Nucleus accumbens (tissue), 56 donors: ENCODE results near the gene DGKD.
"Not testable (repeated sequence)": the region's sequence is repeated elsewhere in the genome, so short reads cannot be mapped to it uniquely, and the experiment has no call there.

Source experiments
- DNase-seq, 56 donors: peaks; one replicate each; lab custom pipeline; 2025; lab: John Stamatoyannopoulos, UW

Gene DGKD

DNA sequence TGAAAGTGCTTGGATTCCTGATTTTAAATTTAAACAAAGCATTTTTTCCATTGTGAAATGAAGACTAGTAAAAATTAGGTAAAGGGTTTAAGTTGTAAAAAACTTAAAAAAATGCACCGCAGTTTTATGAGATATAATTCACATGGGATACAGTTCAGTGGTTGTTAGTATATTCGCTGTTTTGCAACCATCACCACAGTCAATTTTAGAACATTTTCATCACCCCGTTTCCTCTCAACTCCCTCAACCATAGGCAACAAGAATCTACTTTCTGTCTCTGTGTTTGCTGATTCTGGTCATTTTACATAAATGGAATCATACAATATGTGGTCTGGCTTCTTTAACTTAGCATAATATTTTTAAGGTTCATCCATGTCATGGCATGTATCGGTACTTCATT, 4.0 kb downstream of the DGKD start:
- DNase-seq = no peak

DNA sequence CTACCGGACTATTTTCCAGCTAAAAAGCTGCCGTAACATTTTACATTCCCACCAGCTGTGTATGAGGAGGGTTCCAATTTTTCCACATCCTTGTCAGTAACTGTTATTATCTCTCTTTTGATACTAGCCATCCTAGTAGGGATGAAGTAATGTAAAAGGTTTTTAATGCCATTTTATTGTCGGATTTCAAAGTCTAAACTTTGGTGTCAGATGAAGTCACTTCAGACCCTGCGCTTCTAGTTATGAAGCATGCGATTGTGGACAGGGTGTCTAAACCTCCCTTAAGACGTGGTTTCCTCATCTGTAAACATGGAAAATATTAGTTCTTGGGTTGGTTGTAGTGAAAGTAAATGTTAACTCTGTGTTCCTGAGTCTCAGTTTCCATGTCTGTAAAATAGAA, 4.7 kb downstream of the DGKD start:
- no peak for DNase-seq

DNA sequence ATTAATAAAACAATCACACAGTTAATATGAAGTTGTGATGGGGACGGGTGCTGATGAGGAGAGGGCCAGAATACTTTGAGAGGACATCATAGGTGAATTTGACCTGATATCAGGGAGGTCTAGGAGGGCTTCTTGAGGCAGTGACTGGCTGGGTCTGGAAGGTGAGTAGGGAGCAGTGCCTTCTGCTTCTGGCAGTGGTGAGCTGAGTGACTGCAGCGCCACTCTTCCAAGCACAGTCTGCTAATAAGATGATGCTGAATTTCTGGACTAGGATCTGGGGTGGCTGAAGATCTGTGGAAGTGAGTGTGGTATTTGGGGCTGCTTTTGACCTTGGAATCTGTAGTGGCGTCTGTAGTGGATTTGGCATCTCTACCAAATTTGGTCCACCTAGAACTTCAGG, 5.5 kb downstream of the DGKD start:
- DNase-seq = no peak

DNA sequence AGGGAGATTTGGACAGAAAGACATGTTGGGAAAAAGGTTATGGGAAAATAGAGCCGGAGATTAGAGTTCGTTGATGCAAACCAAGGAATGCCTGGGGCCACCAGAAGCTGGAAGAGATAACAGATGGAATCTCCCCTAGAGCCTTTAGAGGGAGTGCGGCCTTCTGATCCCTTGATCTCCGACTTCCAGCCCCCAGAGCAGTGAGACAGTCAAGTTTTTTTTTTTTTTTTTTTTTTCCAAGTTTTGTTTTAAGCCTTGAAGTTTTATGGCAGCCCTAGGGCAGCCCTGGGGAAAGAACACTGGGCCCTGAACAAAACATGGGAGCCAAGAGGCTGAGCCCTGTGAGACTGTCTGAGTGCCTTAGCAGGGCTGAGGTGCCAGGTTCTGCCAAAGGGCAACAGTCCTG, 6.5 kb downstream of the DGKD start:
- DNase-seq = no peak

DNA sequence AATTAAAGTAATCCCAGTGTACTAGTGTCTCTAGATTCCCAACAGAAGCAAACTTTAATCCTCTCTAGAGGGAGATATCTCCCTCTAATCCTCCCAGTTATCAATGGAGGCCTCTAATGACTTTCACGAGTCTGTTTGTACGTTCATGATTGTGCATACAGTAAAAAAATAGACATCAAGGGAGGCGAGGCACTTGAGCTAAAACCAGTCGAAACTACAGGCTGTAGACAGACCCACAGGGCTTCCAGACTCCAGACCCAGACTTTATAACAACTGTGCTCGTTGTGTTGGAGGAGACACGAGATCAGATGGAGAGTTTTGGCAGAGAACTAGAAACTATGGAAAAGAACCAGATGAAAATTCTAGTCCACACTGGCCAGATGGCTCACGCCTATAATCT, 7.0 kb downstream of the DGKD start:
- no peak for DNase-seq

DNA sequence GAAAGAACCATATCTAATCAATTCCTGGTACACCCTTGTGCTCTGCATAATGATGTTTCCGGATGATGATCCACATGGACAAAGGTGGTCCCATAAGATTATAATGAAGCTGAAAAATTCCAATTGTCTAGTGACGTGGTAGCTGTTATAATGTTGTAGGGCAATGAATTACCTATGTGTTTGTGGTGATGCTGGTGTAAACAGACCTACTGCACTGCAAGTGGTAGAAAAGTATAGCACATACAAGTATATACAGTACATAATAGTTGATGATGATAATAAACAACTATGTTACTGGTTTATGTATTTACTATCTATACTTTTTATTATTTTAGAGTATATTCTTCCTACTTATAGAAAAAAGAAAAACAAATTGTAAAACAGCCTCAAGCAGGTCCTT, 8.4 kb downstream of the DGKD start:
- DNase-seq = no peak

DNA sequence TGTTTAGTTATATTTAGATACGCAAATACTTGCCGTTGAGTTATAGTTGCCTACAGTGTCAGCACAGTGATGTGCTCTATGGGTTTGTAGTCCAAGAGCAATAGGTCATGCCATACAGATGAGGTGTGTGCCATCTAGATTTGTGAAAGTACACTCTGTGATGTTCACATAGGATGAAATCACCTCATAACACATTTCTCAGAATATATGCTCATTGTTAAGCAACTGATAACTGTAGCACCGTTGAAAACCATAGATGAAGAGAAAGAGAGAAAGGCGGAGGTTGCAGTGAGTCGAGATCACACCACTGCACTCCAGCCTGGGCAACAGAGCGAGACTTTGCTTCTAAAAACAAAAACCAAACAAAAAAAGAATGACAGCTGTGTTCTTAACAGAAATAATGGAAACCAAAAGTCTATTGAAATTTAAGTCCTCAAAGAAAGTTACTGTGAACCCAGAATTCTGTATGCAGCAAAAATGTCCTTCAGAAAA, 9.5 kb downstream of the DGKD start:
- DNase-seq = no peak

DNA sequence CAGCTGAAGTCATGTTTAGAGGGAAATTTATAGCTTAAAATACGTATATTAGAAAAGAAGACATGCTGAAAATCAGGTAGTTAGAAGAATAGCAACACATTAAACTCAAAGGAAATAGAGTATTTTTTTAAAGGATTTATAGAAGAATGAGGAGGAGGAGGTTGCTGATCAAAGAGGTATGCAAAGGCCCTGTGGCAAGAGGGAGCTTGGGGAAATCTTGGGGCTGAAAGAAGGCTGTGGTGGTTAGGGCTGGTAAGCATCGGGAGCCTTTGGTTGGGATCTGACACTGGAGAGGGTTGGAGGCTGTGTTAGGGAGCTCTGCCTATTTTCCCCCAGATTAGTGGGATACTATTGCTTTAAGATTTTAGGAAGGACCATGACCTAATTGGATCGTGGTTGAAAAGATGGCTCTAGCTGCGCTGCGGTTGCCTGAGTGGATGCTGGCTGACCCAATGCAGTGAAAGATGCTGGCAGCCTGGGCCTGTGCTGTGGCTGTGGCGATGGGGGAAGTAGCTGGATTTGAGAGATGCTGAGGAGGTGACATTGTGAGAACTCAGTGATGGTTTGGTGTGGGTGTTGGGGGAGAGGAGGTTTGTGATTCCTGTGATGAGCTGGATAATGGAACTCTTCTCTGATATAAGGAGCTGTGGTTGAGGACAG, 11.7 kb downstream of the DGKD start:
- peak in 4 of 56 donors; percentile 23 to 39 (median 32) for DNase-seq

DNA sequence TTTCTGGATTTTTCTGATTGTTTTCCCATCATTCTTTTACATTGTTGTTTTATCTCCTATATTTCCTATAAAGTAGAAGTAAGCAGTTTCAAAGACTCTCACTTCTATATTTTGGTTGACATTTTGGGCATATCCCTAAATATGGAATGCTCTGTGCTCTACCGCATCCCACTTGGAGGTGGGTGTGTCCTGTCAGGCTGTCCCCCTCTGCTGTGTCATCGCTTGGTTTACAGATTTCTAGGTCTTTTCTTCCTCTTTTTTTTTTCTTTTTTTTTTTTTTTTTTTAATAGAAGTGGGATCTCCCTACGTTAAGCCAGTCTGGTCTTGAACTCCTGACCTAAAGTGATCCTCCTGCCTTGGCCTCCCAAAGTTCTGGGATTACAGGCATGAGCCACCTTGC, 13.3 kb downstream of the DGKD start:
- no peak for DNase-seq

DNA sequence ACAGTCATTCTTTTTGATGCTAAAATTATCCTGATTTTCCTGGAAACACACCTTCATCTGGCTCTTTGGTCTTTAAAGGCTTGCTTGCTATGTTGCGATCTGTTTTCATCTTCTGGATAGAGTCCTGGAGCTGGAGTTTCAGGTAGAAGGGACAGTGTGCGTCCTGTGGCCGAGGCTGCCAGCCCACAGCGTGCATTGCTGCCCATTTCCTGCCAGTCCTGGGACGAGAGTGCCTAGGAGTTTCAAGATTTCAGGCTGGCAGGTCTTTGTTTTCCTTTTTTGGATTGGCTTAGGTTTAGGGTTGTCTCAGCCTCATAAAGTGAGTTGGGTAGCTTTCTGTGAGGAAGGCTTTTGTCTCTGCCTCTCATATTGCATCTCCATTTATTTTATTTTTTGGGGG, 14.5 kb downstream of the DGKD start:
- DNase-seq = no peak

DNA sequence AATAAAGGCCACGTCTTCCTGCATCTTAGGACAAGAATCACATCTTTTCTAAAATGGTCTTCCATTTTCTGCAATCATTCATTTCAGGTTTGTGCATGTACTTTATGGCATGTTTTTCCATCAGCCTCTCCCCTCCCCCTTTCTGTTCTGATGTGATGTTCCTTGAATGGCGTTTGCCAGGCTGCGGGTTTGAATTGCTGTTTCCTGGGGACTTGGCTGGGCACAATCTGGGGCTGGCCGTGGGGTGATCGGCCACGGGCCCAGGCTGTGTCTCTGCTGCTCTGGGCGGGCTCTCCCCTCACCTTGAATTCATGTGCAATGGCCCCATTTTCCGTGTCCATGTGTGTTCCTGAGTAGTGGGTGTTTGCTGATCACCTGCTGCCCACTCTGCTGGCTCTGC, 15.2 kb downstream of the DGKD start:
- no peak for DNase-seq

DNA sequence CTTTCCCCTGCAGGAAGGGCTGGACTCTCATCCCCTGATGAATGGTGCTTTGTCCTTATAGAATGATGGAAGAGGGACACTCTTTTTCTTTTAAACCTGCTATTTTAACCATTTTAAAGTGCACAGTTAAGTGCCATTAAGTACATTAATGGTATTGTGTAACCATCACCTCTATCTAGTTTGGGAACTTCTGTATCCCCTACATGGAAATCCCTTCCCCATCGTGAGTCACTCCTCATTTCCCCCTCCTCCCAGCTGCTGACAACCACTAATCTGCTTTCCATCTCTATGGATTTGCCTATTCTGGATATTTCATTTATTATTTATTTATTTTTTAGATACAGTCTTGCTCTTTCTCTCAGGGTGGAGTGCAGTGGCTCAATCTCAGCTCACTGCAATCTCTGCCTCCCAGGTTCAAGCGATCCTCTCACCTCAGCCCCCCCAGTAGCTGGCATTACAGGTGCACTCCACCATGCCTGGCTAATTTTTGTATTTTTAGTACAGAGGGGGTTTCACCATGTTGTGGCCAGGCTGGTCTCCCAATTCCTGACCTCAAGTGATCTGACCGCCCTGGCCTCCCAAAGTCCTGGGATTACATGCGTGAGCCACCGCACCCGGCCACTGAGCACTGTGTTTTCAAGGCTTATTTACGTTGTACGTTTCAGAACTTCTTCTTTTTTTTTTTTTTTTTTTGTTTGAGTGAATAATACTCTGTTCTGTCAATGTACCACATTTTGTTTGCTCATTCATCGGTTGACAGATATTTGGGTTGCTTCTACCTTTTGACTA, 15.8 kb downstream of the DGKD start:
- peak in 4 of 56 donors; percentile 14 to 31 (median 23) for DNase-seq

DNA sequence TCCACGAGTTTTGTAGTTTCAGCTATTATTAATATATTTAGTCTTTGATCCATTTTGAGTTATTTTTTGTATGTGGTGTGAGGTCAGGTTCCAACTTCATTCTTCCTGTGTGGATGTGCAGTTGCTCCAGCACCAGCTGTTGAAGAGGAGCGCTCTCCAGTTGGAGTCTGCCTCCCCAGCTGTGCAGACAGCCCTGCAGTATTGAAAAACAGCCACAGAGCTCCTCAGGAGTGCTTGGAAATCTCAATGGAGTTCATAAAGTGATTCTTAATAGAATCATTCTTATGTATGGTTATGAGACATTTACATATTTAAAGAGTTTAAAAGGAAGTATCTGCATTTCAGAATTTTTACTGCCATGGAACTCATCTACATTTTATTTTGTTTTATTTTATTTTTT, 17.3 kb downstream of the DGKD start:
- DNase-seq = no peak

DNA sequence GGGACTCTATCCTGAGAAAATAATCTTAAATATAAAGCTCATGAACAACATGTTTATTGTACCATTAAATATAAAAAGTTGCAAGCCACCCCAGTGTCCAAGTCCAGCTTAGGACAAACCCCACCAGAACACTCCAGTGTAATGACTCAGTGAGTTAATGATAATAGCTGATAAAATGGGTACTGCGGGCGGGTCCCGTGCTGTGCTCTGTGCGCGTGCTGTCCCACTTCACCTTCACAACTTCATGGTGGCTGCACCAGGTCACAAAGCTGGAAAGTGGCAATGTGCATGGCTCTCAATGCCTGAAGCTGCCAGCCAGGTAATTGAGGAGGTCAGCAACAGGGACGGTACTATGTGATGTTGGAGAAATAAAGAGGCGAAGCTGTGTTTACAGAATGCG, 18.6 kb downstream of the DGKD start:
- no peak for DNase-seq

DNA sequence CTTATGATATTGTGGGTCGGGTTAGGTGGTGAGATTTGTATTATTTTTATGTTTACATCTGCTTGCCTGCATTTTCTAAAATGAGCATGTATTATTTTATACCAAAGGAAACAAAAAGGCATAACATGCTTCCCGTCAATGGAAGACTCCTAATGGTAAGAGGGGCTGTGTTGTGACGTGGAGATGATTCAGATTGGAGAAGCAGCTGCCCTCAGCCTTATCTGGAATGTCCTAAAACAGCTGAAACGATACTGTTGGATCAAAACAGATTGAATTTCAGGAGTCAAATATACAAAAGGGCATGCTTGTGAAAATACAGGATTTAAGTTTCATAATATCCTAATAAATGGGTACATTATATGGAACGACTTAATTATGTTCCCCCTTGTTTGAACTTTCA, 19.0 kb downstream of the DGKD start:
- DNase-seq = no peak

DNA sequence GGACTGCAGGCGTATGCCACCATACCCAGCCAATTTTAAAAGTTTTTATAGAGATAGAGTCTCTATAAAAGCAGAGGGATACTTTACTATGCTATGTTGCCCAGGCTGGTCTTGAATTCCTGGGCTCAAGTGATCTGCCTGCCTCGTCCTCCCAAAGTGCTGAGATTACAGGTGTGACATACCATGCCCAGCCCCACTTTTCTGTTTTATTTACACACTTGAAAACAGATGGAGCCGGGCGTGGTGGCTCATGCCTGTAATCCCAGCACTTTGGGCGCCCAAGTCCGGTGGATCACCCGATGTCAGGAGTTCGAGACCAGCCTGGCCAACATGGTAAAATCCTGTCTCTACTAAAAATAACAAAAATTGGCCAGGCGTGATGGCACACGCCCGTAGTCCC, 20.5 kb downstream of the DGKD start:
- DNase-seq = not testable (repeated sequence)

DNA sequence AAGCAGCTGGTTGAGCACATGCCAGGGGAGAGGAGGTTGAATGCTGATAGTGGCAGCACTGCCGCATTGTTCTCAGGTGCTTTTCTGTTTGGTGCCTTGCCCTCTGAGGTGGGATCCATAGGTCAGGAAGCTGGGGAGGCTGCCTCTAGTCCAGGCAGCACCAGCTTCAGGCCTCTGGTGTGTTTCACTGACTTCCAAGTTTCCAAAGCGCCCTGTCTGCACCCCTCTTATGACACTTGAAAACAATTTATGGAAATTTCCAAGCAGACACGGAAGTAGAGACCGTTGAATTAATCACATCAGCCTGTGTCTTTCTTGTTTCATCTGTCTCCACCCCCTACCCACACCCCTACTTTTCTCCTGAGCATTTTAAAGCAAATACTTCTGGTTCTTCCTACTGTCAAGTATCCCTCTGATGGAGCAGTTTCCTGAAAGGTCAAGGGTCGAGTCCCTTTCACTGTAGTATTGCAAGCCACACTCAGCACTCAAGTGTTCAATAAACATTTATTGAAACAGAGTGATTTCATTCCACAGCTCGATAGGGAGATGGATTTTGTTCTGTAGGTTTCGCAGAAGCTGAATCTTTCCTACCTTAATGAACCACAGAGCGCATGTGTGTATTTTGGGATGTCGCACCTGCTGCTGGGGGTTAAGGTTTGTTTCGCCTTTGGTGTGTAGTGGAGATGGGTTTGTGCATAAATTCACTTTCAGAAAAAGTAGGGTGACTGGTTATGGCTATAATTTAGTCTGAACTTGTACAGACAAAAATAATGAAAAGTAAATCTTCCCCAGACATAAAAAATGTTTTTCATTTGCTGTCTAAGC, 21.4 kb downstream of the DGKD start:
- DNase-seq = no peak

DNA sequence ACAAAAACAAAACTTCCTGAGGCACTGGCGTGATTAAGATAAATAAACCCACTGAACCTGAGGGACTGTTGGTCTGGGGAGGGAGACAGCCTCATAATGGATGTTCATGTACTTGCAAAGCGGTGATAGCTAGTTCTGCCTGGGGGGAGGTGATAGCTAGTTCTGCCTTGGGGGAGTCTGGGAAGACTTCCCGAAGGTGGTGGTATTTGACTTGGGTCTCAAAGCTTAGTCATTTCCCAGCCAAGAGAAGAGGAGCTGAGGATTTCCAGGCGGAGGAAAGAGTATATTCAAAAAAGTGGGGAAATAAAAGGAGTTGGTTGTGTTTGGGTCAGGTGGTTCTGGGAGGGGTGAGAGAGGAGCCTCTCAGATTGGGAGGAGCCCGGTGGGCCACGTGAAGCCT, 24.7 kb downstream of the DGKD start:
- DNase-seq = no peak

DNA sequence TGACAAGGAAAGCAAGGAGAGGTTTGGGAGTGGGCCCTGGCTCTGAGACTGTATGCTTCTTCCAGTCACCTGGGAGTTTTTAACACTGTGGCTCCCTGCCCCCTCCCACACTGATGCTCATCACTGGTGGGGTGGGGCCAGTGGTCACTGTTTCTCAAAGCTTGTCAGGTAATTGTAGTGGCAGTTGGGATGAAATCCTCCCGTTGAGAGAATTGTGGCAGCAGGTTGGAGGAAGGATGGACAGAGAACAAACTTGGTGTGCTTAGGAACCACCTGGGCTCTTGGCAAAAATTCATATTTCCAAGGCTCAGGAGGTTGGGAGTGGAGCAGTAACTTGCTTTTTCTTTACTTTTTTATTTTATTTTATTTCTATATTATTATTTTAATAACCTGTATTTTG, 25.1 kb downstream of the DGKD start:
- DNase-seq = no peak

DNA sequence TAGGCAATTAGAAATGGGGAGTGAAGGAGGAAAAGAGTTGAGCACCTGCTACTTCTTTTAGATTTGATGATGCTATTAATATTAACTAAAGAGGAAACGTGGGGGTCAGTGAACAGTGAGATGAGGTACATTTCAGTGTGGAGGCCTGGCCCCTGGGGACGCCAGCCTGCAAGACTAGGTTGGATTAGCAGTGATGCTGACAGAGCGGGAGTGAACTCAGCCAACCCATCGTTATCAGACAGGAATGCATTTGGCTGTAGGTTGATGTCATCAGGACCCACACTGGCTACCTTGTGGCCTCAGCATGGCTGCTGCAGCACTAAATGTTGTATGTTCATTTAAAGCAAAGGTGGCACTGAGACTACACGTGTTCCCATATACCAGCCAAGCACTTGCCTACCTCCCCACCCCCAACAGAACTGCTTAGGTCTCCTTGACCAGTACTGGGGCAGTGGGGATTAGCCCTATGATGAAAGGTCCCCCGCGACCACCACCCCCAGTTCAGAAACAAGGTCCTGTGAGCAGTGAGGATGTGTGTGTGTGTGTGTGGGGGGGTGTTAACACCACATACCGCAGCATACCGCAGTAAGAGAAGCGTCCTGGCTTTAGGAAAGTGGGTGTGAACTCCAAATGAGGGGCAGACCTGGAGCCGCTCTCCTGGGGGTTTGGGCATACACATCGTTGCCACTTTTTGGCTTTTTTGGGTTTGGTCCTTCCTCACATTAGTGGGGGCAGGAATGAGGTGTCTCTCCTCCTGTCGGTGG, 26.0 kb downstream of the DGKD start:
- no peak for DNase-seq
